HepG2 (cell line): ENCODE measurements around the gene CAMK2A. TPM values are rescaled to one million over a fixed set of nuclear protein-coding genes. Genes with fewer than 3 reads are reported as not detected.

Experiments used
- ATF1 ChIP-seq: IDR thresholded peaks from 2 replicates; pipeline ENCODE4 v1.6.1; 2016; ENCODE audit warnings: mild to moderate bottlenecking, control low read depth
- CAMTA2 ChIP-seq: sonication (generic); formaldehyde crosslinking; IDR thresholded peaks from 2 replicates; pipeline ENCODE4 v1.4.0; 2020; ENCODE audit warnings: mild to moderate bottlenecking, missing genetic modification reagents, borderline replicate concordance
- CC2D1A ChIP-seq: sonication (generic); formaldehyde crosslinking; IDR thresholded peaks from 2 replicates; pipeline ENCODE4 v1.8.1; 2023; ENCODE audit warnings: mild to moderate bottlenecking, missing genetic modification reagents
- EP300 ChIP-seq, 3 experiments: sonication (generic) in 1 of 3; formaldehyde crosslinking in 1 of 3; IDR thresholded peaks; 2 replicates each; pipeline versions ENCODE4 v1.5.1 to v1.6.1; 2011 to 2020; ENCODE audit warnings: low read depth in 2 of 3, low read length in 2 of 3, borderline replicate concordance in 1 of 3, improper control_type of control experiment in 1 of 3, mild to moderate bottlenecking in 1 of 3, missing genetic modification reagents in 1 of 3, moderate library complexity in 1 of 3
- FOSL2 ChIP-seq: sonication (generic); formaldehyde crosslinking; IDR thresholded peaks from 2 replicates; pipeline ENCODE4 v1.4.0; 2020; ENCODE audit warnings: missing genetic modification reagents
- HHEX ChIP-seq: IDR thresholded peaks from 2 replicates; pipeline ENCODE4 v1.6.1; 2016; ENCODE audit warnings: control low read depth
- HOXA3 ChIP-seq: sonication (generic); formaldehyde crosslinking; IDR thresholded peaks from 2 replicates; pipeline ENCODE4 v1.5.0; 2020; ENCODE audit warnings: missing genetic modification reagents
- JUNB ChIP-seq: sonication (generic); formaldehyde crosslinking; IDR thresholded peaks from 2 replicates; pipeline ENCODE4 v1.8.0; 2022; ENCODE audit warnings: missing genetic modification reagents, mild to moderate bottlenecking, borderline replicate concordance
- NFIB ChIP-seq: sonication (generic); formaldehyde crosslinking; IDR thresholded peaks from 2 replicates; pipeline ENCODE4 v1.9.0; 2021; ENCODE audit warnings: missing genetic modification reagents, mild to moderate bottlenecking, borderline replicate concordance
- NFIC ChIP-seq: IDR thresholded peaks from 2 replicates; pipeline ENCODE4 v1.6.1; 2012; ENCODE audit warnings: mild to moderate bottlenecking, low read length, inconsistent platforms
- NR2F2 ChIP-seq: IDR thresholded peaks from 2 replicates; pipeline ENCODE4 v1.6.1; 2012; ENCODE audit warnings: low read depth, inconsistent platforms, borderline replicate concordance
- NR2F6 ChIP-seq, 2 experiments: IDR thresholded peaks; 2 replicates each; pipeline ENCODE4 v1.6.1; 2016; ENCODE audit warnings: antibody characterized with exemption in 1 of 2, mild to moderate bottlenecking in 1 of 2
- RXRB ChIP-seq: IDR thresholded peaks from 2 replicates; pipeline ENCODE4 v1.6.1; 2016; ENCODE audit warnings: borderline replicate concordance, missing genetic modification reagents, missing compliant biosample characterization
- ZBTB38 ChIP-seq: sonication (generic); formaldehyde crosslinking; IDR thresholded peaks from 2 replicates; pipeline ENCODE4 v1.5.1; 2020; ENCODE audit warnings: mild to moderate bottlenecking, missing genetic modification reagents
- ZNF484 ChIP-seq: sonication (generic); formaldehyde crosslinking; IDR thresholded peaks from 2 replicates; pipeline ENCODE4 v1.5.1; 2020; ENCODE audit warnings: mild to moderate bottlenecking, low read depth, missing genetic modification reagents, borderline replicate concordance
- ZNF746 ChIP-seq: sonication (generic); formaldehyde crosslinking; IDR thresholded peaks from 2 replicates; pipeline ENCODE4 v1.8.0; 2022; ENCODE audit warnings: mild to moderate bottlenecking, missing genetic modification reagents
- polyA plus RNA-seq, 8 experiments: library from polyadenylated mRNA; depleted of rRNA in 3 of 8; stranded (reverse) in 7 of 8; unstranded in 1 of 8; fragments of >200 nt; fragmentation: Illumina TruSeq in 4 of 8; extraction: Trizol in 4 of 8; gene quantifications; 2 replicates each; pipeline versions ENCODE4 v1.2.1 to v1.2.3, GENCODE V29; 2011 to 2016; ENCODE audit warnings: low read depth in 4 of 8, missing spikeins in 1 of 8, mixed read lengths in 1 of 8; ENCODE audit not compliant: insufficient read depth in 1 of 8
- total RNA-seq, 5 experiments: library from RNA; depleted of rRNA; stranded (reverse); fragments of >200 nt; fragmentation: Illumina TruSeq; extraction: Trizol; gene quantifications; 2 replicates each; pipeline ENCODE4 v1.2.3, GENCODE V29; 2016; ENCODE audit warnings: low read depth in 1 of 5
- TF ChIP-seq, protein P1 (sequence below), 2 experiments: sonication (generic) in 1 of 2; formaldehyde crosslinking in 1 of 2; IDR thresholded peaks; 2 replicates each; pipeline versions ENCODE4 v1.4.0 to v1.6.1; 2016 to 2020; ENCODE audit warnings: borderline replicate concordance in 1 of 2, low read depth in 1 of 2, mild to moderate bottlenecking in 1 of 2, missing genetic modification reagents in 1 of 2
- TF ChIP-seq, protein P2 (sequence below): sonication (generic); formaldehyde crosslinking; conservative IDR thresholded peaks from 2 replicates; pipeline ENCODE4 v1.4.0; 2020; ENCODE audit warnings: mild to moderate bottlenecking, missing genetic modification reagents, moderate library complexity
- TF ChIP-seq, protein P3 (sequence below): sonication (generic); IDR thresholded peaks from 2 replicates; pipeline ENCODE4 v1.6.1; 2016; ENCODE audit warnings: low read depth, borderline replicate concordance

The CAMK2A gene
- total and polyA plus RNA-seq, 2 of the 13 experiments (the other 11 are each of a cell fraction or from before 2014, with no cell fraction given), result 0.11 TPM; not detected in 1

DNA sequence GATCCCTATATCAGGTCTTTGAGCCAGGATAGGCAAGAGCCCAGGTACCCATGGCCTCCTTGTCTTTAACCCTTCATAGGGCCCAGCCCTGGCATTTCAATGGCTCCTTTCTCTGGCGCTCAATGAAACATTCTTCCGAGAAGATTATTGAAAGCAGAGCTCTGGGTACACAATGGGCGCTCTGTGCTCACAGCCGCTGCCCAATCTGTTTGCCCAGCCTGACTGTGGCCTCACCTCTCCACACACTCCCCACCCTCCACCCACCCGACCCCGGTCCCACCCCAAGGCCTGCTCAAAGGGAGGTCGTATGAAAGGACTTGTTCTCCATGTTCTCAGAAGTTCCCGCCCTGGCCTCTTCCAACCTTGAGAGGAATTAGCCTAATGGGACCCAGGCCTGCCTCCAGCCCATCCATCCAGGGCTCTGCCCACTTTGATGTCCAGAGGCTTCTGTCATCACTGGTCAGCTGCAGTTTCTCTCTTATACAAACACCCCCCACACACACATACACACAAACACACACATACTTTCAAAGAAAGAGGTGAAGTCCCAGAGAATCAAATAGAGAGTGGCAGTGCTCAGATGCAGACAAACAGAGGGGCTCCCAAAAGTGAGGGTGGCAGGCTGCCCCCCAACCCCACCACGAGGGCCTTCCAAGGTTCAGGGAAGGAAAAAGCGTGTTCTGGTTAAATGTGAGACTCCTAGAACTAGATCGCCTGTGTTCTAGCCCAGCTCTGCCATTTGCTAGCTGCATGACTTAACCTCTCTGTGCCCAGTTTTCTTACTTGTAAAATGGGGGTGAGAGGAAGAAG, 18.2 kb upstream of the CAMK2A start (continued):
- TF ChIP-seq, protein P1, sequence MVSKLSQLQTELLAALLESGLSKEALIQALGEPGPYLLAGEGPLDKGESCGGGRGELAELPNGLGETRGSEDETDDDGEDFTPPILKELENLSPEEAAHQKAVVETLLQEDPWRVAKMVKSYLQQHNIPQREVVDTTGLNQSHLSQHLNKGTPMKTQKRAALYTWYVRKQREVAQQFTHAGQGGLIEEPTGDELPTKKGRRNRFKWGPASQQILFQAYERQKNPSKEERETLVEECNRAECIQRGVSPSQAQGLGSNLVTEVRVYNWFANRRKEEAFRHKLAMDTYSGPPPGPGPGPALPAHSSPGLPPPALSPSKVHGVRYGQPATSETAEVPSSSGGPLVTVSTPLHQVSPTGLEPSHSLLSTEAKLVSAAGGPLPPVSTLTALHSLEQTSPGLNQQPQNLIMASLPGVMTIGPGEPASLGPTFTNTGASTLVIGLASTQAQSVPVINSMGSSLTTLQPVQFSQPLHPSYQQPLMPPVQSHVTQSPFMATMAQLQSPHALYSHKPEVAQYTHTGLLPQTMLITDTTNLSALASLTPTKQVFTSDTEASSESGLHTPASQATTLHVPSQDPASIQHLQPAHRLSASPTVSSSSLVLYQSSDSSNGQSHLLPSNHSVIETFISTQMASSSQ (IDR thresholded peaks at IDR 0.05; ENCODE audit: low read depth), result no peak
- TF ChIP-seq, protein P1 (CRISPR knock-in tag; IDR thresholded peaks at IDR 0.05; ENCODE audit: borderline replicate concordance), result peak; percentile 60; the same call in 1 of the 2 replicates
- TF ChIP-seq CAMTA2 (no peak), NR2F2 (peak; percentile 84; the same call in 1 of the 2 replicates), HHEX (CRISPR knock-in tag) (no peak), ATF1 (CRISPR knock-in tag) (peak; percentile 57), CC2D1A (no peak), NFIC (0 out of 2 replicates have a peak, but pooled peaks have one; percentile 60), ZBTB38 (CRISPR knock-in tag) (no peak), HOXA3 (CRISPR knock-in tag) (0 out of 2 replicates have a peak, but pooled peaks have one; percentile 26), NR2F6 (IDR thresholded peaks at IDR 0.05) (peak; percentile 70; the same call in 1 of the 2 replicates), NR2F6 (CRISPR knock-in tag; IDR thresholded peaks at IDR 0.05) (peak; percentile 47; the same call in 1 of the 2 replicates), ZNF484 (CRISPR knock-in tag) (no peak), ZNF746 (CRISPR knock-in tag) (peak; percentile 61; the same call in 1 of the 2 replicates), NFIB (no peak), RXRB (CRISPR knock-in tag) (peak; percentile 13; the same call in 1 of the 2 replicates), JUNB (CRISPR knock-in tag) (0 out of 2 replicates have a peak, but pooled peaks have one; percentile 49), FOSL2 (0 out of 2 replicates have a peak, but pooled peaks have one; percentile 26), EP300 (IDR thresholded peaks at IDR 0.05; ENCODE audit: low read depth in 2 of 2, low read length in 2 of 2) (peak; percentile 61 to 94; a peak in 3 of 4 replicates), EP300 (CRISPR knock-in tag; IDR thresholded peaks at IDR 0.05; ENCODE audit: borderline replicate concordance) (peak; percentile 90; the same call in 1 of the 2 replicates)
- TF ChIP-seq, protein P2, sequence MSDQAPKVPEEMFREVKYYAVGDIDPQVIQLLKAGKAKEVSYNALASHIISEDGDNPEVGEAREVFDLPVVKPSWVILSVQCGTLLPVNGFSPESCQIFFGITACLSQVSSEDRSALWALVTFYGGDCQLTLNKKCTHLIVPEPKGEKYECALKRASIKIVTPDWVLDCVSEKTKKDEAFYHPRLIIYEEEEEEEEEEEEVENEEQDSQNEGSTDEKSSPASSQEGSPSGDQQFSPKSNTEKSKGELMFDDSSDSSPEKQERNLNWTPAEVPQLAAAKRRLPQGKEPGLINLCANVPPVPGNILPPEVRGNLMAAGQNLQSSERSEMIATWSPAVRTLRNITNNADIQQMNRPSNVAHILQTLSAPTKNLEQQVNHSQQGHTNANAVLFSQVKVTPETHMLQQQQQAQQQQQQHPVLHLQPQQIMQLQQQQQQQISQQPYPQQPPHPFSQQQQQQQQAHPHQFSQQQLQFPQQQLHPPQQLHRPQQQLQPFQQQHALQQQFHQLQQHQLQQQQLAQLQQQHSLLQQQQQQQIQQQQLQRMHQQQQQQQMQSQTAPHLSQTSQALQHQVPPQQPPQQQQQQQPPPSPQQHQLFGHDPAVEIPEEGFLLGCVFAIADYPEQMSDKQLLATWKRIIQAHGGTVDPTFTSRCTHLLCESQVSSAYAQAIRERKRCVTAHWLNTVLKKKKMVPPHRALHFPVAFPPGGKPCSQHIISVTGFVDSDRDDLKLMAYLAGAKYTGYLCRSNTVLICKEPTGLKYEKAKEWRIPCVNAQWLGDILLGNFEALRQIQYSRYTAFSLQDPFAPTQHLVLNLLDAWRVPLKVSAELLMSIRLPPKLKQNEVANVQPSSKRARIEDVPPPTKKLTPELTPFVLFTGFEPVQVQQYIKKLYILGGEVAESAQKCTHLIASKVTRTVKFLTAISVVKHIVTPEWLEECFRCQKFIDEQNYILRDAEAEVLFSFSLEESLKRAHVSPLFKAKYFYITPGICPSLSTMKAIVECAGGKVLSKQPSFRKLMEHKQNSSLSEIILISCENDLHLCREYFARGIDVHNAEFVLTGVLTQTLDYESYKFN, result peak; percentile 73
- TF ChIP-seq, protein P3, sequence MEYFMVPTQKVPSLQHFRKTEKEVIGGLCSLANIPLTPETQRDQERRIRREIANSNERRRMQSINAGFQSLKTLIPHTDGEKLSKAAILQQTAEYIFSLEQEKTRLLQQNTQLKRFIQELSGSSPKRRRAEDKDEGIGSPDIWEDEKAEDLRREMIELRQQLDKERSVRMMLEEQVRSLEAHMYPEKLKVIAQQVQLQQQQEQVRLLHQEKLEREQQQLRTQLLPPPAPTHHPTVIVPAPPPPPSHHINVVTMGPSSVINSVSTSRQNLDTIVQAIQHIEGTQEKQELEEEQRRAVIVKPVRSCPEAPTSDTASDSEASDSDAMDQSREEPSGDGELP, result peak; percentile 93
